ENCODE results near the gene METAP2.
A peak's percentile ranks its signal among the peaks of the same experiment; 100 is the strongest.
"Not testable (repeated sequence)": the region's sequence is repeated elsewhere in the genome, so short reads cannot be mapped to it uniquely, and the experiment has no call there.

Gene METAP2

DNA sequence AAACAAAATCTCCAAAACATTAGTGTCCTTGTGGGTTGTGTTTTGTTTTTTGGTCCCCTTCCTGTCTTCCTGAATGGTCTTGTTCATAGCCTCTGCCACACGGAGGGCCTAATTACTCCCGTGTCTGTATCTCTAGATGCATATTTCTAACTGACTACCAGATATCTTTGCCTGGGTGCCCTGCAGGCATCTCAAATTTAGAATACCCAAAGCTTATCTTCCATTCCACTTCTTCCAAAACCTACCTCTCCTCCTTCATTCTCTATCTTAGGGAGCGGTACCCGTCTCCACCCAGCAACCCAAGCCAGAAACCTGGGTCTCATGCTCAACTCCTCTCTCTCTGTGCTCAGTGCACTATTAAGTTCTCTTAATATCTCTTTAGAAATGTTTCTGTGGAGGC is 10.9 kb upstream of the METAP2 start:
- DNase-seq: peak; percentile 37

GRCh38 chr12:95463776-95464175 is 10.2 kb upstream of the METAP2 start:
- DNase-seq: not testable (repeated sequence)

DNA sequence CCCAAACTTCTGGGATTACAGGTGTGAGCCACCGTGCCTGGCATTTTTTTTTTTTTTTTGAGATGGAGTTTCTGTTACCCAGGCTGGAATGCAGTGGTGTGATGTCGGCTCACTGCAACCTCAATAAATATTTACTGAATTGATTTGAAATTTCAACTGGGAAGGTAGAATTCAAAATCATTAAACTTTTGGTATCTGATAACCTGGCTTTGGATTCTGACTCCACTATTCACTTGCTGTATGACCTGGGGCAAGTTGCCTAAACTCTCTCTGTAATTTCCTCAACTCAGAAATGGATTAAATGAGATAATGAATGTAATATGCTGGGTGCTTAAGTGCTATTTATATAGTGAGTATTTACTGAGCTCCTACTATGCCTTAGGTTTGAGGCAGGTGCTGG is 8.7 kb upstream of the METAP2 start:
- peak; percentile 7 for DNase-seq

DNA sequence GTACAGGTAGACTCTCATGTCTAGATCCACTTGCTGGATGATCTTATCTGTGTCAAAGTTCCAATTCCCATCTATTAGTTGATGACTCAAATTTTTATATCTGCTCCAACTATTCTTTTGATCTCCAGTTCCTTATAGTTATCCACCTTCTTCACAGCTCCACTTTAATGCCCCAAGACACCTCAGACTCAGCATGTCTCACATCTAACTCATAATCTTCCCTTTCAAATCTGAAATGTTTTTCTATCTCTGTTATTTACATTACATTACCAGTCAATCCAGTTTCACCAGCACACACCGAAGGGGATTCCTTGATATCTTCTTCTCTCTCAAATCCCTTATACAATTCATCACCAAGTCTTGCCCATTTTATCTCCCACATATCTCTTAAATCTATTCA is 3.7 kb upstream of the METAP2 start:
- no peak for DNase-seq

- DNase-seq: peak; percentile 64
Measured at GRCh38 chr12:95473231-95473883, 595 bp upstream of the METAP2 start.

GRCh38 chr12:95474660-95474958 is 657 bp downstream of the METAP2 start:
- peak; percentile 56 for DNase-seq

- no peak for DNase-seq
Measured at GRCh38 chr12:95480230-95480629, 6.3 kb downstream of the METAP2 start.

DNA sequence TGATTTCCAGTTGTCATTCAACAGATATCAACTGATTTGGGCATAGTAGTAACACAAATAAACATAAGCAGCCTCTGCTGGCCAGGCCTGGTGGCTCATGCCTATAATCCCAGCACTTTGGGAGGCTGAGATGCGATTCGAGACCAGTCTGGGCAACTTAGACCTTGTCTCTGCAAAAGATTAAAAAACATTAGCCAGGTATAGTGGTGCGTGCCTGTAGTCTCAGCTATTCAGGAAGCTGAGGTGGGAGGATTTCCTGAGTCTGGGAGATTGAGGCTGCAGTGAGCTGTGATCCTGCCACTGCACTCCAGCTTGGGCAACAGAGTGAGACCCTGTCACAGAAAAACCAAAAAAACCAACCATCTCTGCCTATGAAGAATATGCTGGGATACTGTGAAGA is 7.1 kb downstream of the METAP2 start:
- no peak for DNase-seq

DNA sequence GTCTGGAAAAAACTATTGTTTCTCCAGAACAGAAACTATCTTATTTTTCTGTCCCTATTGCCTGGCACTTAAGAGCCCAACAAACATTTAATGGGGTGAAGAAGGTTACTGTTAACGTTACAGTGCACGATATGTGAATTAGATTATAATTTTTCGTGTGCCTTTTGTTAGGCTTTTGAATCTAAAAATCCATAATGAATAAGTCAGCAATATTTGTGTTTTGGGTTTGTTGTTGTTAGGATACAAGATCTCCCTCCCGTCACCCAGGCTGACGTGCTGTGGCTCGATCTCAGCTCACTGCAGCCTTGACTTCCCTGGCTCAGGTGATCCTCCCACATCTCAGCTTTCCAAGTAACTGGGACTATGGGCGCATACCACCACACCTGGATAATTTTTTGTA is 7.9 kb downstream of the METAP2 start:
- no peak for DNase-seq

DNA sequence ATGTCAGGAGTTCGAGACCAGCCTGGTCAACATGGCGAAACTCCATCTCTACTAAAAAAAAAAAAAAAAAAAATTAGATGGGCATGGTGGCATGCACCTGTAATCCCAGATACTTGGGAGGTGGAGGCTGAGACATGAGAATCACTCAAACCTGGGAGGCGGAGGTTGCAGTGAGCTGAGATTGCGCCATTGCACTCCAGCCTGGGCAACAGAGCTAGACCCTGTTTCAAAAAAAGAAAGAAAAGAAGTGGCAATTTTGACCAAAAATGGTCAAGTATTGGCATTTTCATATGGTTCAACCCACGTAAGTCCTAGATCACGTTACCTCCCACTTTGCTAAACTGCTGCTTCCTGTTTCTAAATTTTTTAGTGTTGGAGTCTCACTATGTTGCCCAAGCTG is 8.6 kb downstream of the METAP2 start:
- not testable (repeated sequence) for DNase-seq

DNA sequence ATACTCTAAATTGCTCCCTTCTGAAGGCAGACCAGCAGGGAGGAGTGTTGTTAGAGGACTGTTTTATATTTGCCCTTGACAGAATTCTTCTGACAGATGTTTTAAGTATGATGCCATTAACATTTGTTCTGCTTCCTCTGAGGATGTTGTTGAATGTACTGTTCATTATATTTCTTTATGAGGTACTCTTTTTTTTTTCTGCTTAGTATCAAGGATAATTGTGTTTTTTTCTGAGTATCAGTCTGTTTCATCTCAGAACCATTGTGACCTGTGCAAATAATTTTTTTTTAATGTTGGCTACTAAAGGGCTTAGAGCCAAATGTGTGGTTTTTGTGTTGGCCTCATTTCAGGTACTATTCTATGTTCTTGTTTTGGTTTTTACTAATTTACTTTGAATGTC is 10.6 kb downstream of the METAP2 start:
- DNase-seq: no peak

GRCh38 chr12:95487024-95487423 is 13.1 kb downstream of the METAP2 start:
- DNase-seq: no peak

- no peak for DNase-seq
Measured at GRCh38 chr12:95492462-95492861, 18.5 kb downstream of the METAP2 start.

DNA sequence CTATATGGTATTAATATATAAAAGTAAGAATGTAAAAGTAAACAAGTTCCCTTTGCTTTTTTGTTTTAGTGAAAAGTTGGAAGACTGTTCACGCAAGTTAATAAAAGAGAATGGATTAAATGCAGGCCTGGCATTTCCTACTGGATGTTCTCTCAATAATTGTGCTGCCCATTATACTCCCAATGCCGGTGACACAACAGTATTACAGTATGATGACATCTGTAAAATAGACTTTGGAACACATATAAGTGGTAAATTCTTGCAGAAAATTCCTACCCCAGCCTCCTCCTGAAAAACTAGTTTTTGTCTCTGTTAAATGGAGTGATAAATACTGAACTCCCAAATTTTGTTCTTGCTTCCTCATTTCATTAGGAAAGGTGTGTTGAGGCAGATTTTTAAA is 20.9 kb downstream of the METAP2 start:
- DNase-seq: no peak

- no peak for DNase-seq
Measured at GRCh38 chr12:95495433-95495832, 21.5 kb downstream of the METAP2 start.

- DNase-seq: no peak
Measured at GRCh38 chr12:95497031-95497430, 23.1 kb downstream of the METAP2 start.

DNA sequence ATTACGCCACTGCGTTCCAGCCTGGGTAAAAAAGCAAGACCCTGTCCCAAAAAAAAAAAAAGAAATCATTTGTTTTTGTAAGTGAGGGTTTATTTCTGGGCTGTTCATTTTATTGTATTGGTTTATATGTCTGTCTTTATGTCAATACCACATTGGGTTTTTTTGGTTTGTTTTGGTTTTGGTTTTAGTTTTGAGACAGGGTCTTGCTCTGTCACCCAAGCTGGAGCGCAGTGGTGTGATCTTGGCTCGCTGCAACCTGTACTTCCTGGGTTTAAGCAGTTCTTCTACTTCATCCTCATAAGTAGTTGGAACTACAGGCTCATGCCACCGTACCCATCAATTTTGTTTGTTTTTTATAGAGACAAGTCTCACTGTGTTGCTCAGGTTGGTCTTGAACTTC is 25.0 kb downstream of the METAP2 start:
- DNase-seq: no peak

- DNase-seq: no peak
Measured at GRCh38 chr12:95499772-95500171, 25.8 kb downstream of the METAP2 start.

- DNase-seq: no peak
Measured at GRCh38 chr12:95504140-95504539, 30.2 kb downstream of the METAP2 start.

DNA sequence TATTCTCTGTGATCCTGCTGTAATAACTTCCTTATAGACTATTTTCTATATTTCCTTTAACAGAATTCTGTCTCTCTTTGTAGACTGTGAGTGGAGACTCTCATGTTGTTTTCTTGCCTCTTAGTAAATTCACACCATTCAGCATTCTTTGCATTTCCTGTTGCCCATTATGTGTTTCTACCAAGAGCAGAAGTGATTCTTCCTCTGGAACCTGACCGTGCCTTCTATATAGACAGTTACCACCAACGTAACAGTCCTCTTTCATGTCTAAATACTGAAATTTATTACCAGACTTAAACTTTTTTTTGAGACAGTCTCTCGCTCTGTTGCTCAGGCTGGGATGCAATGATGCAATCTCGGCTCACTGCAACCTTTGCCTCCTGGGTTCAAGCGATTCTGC is 31.1 kb downstream of the METAP2 start:
- DNase-seq: no peak

DNA sequence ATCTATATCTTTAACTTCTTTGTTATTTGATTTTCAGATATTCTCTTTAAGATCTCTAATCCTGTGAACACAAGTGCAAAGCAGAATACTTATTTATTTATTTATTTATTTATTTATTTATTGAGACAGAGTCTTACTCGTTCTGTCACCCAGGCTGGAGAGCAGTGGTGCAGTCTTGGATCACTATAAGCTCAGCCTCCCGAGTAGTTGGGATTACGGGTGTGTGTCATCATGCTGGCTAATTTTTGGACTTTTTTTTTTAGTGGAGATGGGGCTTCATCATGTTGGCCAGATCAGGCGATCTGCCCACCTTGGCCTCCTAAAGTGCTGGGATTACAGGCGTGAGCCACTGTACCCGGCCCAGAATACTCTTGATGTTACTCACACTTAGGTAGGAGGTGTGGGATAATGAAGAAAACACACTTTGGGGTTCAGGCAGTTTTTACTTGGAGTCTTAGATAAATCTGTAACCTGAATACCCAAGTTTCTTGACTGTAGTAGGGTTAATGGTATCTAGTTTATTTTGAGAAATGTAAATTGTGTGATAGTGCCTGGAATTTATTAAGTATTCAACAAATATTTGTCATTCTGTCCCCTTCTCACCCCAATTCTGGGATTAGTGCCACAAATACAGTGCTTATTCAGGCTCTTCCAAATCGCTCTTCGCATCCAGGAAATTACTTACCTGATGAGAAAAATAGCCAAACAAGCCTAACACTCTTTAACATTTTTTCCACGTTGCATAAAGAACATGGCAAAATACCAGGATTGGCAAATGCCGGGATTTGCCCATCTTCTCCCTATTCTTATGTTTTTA is 33.0 kb downstream of the METAP2 start:
- no peak for DNase-seq

DNA sequence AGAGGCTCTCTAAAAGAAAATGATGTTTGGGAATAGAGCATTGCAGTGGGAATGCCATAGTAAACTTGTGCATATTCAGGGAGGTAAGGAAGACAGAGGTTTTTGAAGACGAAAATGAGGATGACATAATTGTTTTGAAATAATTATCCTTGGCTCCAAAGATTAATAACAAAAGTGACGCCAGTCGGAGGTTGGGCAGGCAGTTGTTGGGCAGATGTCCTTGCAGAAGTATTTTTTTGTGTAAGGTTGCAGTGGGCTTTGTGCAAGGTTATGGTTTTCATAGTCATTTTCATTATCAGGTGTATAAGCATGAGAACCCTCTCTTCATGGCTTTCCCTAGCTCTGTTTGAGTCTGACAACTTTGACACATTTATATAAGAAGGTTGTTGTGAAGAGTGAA is 35.3 kb downstream of the METAP2 start:
- DNase-seq: no peak

DNA sequence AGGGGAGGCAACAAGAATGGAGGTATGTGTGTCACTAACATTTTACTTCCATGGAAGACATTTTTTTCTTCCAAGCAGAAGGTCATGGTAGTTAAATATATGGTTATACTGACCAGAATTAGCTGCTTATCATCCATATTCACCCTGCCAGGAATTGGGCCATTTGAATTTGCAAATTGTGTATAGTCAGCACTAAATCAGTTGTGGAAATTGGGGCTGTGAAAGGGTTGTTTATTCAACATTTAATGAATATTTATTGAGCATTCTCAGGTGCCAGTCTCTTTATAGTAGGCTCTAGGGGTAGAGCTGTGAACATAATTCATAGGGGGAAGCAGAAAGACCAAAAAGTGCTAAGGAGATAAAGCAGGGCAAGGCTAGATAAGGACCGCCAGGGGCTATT is 38.0 kb downstream of the METAP2 start:
- no peak for DNase-seq

GRCh38 chr12:95513599-95513998 is 39.6 kb downstream of the METAP2 start:
- no peak for DNase-seq

GRCh38 chr12:95515197-95515596 is 41.2 kb downstream of the METAP2 start:
- DNase-seq: no peak
